Measurements from ENCODE around the gene MLXIPL.
"Not testable (repeated sequence)": the region's sequence is repeated elsewhere in the genome, so short reads cannot be mapped to it uniquely, and the experiment has no call there.

Gene MLXIPL

GRCh38 chr7:73623798-73624668 is at the start of gene MLXIPL:
Gene MLXIPL (minus strand): TSS chr7:73624522. CDS start chr7:73624492, 30 bp downstream.
- peak; percentile 46 for DNase-seq

GRCh38 chr7:73671857-73672445 is 47.6 kb upstream of the MLXIPL start:
- DNase-seq = no peak

GRCh38 chr7:73671322-73671661 is 47.0 kb upstream of the MLXIPL start:
- DNase-seq = no peak

GRCh38 chr7:73669858-73670385 is 45.6 kb upstream of the MLXIPL start:
- no peak for DNase-seq

- no peak for DNase-seq
These were observed 45.0 kb upstream of the MLXIPL start for GRCh38 chr7:73669288-73669701.

GRCh38 chr7:73668886-73669230 is 44.5 kb upstream of the MLXIPL start:
- DNase-seq = no peak

- DNase-seq = peak; percentile 57
These were observed 44.0 kb upstream of the MLXIPL start for GRCh38 chr7:73668103-73668885.

- peak; percentile 82 for DNase-seq
These were observed 43.2 kb upstream of the MLXIPL start, which contains the start of gene VPS37D for GRCh38 chr7:73667344-73668102. Gene VPS37D (plus strand): TSS chr7:73667831. CDS start chr7:73667959, 128 bp downstream.

- DNase-seq = no peak
These were observed 38.7 kb upstream of the MLXIPL start for GRCh38 chr7:73663033-73663432.

- DNase-seq = not testable (repeated sequence)
These were observed 36.3 kb upstream of the MLXIPL start for GRCh38 chr7:73660594-73660993.

GRCh38 chr7:73659983-73660382 is 35.7 kb upstream of the MLXIPL start:
- DNase-seq = no peak

GRCh38 chr7:73655309-73655708 is 31.0 kb upstream of the MLXIPL start:
- DNase-seq = not testable (repeated sequence)

- no peak for DNase-seq
These were observed 28.2 kb upstream of the MLXIPL start for GRCh38 chr7:73652541-73652949.

- DNase-seq = no peak
These were observed 26.2 kb upstream of the MLXIPL start for GRCh38 chr7:73650524-73650923.

- DNase-seq = no peak
These were observed 25.3 kb upstream of the MLXIPL start for GRCh38 chr7:73649576-73649975.

GRCh38 chr7:73648593-73649332 is 24.4 kb upstream of the MLXIPL start:
- DNase-seq = no peak

GRCh38 chr7:73647725-73648592 is 23.6 kb upstream of the MLXIPL start:
- DNase-seq = no peak

- DNase-seq = no peak
These were observed 22.7 kb upstream of the MLXIPL start for GRCh38 chr7:73646785-73647724.

- no peak for DNase-seq
These were observed 21.4 kb upstream of the MLXIPL start for GRCh38 chr7:73645643-73646174.
